Breast epithelium (tissue), 3 donors: ENCODE data around the gene CTNND2.

Source experiments
- POLR2A ChIP-seq: fragments of 450-650 bp; IDR thresholded peaks from one replicate; pipeline ENCODE4 v1.6.1; 2016; ENCODE audit warnings: antibody characterized with exemption, mild to moderate bottlenecking, moderate library complexity
- POLR2AphosphoS5 ChIP-seq, 3 donors: sonication (generic); formaldehyde crosslinking; IDR thresholded peaks; one replicate each; pipeline ENCODE4 v1.6.1; 2017; ENCODE audit warnings: antibody characterized with exemption in 3 of 3
- TF ChIP-seq, protein P1 (sequence below), 3 donors: fragments of 450-650 bp; IDR thresholded peaks; one replicate each; pipeline ENCODE4 v1.5.1; 2016 to 2017; ENCODE audit warnings: antibody characterized with exemption in 3 of 3, mild to moderate bottlenecking in 3 of 3, moderate library complexity in 3 of 3

DNA sequence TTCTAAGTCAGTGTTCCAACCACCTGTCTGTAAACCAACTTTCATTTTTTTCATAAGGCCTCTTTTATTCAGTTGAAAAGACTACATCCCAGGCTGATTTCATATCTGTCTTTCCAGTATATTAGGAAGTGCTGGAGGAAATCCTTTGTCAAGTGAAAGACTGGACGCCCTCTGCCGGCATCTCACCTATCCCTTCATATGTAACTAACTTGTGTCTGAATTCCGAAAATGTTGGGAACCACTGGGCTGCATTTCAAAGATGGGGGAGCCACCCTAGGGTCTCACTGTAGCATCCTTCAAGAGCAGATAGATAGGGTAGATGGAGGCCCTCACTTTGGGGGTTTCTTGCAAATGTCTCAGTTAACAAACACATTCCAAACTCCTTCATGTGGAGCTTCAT lies 569.8 kb downstream of the CTNND2 start:
- TF ChIP-seq, protein P1, sequence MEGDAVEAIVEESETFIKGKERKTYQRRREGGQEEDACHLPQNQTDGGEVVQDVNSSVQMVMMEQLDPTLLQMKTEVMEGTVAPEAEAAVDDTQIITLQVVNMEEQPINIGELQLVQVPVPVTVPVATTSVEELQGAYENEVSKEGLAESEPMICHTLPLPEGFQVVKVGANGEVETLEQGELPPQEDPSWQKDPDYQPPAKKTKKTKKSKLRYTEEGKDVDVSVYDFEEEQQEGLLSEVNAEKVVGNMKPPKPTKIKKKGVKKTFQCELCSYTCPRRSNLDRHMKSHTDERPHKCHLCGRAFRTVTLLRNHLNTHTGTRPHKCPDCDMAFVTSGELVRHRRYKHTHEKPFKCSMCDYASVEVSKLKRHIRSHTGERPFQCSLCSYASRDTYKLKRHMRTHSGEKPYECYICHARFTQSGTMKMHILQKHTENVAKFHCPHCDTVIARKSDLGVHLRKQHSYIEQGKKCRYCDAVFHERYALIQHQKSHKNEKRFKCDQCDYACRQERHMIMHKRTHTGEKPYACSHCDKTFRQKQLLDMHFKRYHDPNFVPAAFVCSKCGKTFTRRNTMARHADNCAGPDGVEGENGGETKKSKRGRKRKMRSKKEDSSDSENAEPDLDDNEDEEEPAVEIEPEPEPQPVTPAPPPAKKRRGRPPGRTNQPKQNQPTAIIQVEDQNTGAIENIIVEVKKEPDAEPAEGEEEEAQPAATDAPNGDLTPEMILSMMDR (IDR thresholded peaks at IDR 0.05): no peak
- no peak for TF ChIP-seq POLR2AphosphoS5 (IDR thresholded peaks at IDR 0.05)
- TF ChIP-seq POLR2A: no peak
